GM12878 (cell line): ENCODE measurements around the gene NTSR1.

Source experiments
- ATF7 ChIP-seq: fragments of 450-650 bp; IDR thresholded peaks from 2 replicates; pipeline ENCODE4 v1.6.1; 2016; ENCODE audit warnings: low read depth, mild to moderate bottlenecking
- BMI1 ChIP-seq: fragments of 450-650 bp; IDR thresholded peaks from 2 replicates; pipeline ENCODE4 v1.6.1; 2016; ENCODE audit warnings: mild to moderate bottlenecking, moderate library complexity, borderline replicate concordance
- CTCF ChIP-seq, 3 experiments: IDR thresholded peaks in 2 of 3; conservative IDR thresholded peaks in 1 of 3; 2 replicates each; pipeline ENCODE4 v1.5.1; 2011; ENCODE audit warnings: low read depth in 3 of 3, low read length in 3 of 3, mild to moderate bottlenecking in 3 of 3, control low read depth in 2 of 3, moderate library complexity in 2 of 3, inconsistent platforms in 1 of 3, mixed read lengths in 1 of 3; ENCODE audit not compliant: control insufficient read depth in 2 of 3, insufficient read depth in 1 of 3; ENCODE audit errors: extremely low read depth in 1 of 3
- EZH2 ChIP-seq: IDR thresholded peaks from 2 replicates; pipeline ENCODE4 v1.6.1; 2012; ENCODE audit warnings: low read depth, mild to moderate bottlenecking, control low read depth, inconsistent platforms, low read length, borderline replicate concordance; ENCODE audit not compliant: control insufficient read depth
- JUNB ChIP-seq: IDR thresholded peaks from 2 replicates; pipeline ENCODE4 v1.6.1; 2016; ENCODE audit warnings: antibody characterized with exemption, mild to moderate bottlenecking
- PML ChIP-seq: IDR thresholded peaks from 2 replicates; pipeline ENCODE4 v1.6.1; 2012; ENCODE audit warnings: low read length, inconsistent platforms
- POLR2AphosphoS2 ChIP-seq: IDR thresholded peaks from 2 replicates; pipeline ENCODE4 v1.6.1; 2011; ENCODE audit warnings: low read depth, mild to moderate bottlenecking, low read length, improper control_type of control experiment, moderate library complexity
- RFX5 ChIP-seq: IDR thresholded peaks from 2 replicates; pipeline ENCODE4 v1.6.1; 2011; ENCODE audit warnings: low read depth, low read length, improper control_type of control experiment
- SKIL ChIP-seq: fragments of 450-650 bp; IDR thresholded peaks from 2 replicates; pipeline ENCODE4 v1.6.1; 2017; ENCODE audit warnings: mild to moderate bottlenecking, low read depth, inconsistent platforms; ENCODE audit not compliant: poor library complexity, severe bottlenecking
- SP1 ChIP-seq: IDR thresholded peaks from one replicate; pipeline ENCODE4 v1.6.1; 2011; ENCODE audit warnings: low read depth, low read length
- TCF12 ChIP-seq: IDR thresholded peaks from 2 replicates; pipeline ENCODE4 v1.6.1; 2011; ENCODE audit warnings: low read depth, mild to moderate bottlenecking, low read length
- TCF7 ChIP-seq: IDR thresholded peaks from 2 replicates; pipeline ENCODE4 v1.6.1; 2014; ENCODE audit warnings: antibody characterized with exemption, borderline replicate concordance
- USF2 ChIP-seq: IDR thresholded peaks from 2 replicates; pipeline ENCODE4 v1.6.1; 2011; ENCODE audit warnings: low read depth, low read length, improper control_type of control experiment, borderline replicate concordance
- TF ChIP-seq, protein P1 (sequence below): IDR thresholded peaks from 2 replicates; pipeline ENCODE4 v1.6.1; 2012; ENCODE audit warnings: low read length, inconsistent platforms

- TF ChIP-seq TCF12: no peak
- no peak for TF ChIP-seq RFX5
- TF ChIP-seq JUNB: no peak
- TF ChIP-seq CTCF (IDR thresholded peaks at IDR 0.05 in 2 of 3, conservative IDR thresholded peaks at IDR 0.05 in 1 of 3; ENCODE audit: control insufficient read depth in 2 of 3, extremely low read depth in 1 of 3, insufficient read depth in 1 of 3, low read depth in 3 of 3, low read length in 3 of 3): no peak
- no peak for TF ChIP-seq EZH2
- no peak for TF ChIP-seq SKIL
- no peak for TF ChIP-seq BMI1
- TF ChIP-seq ATF7: no peak
- TF ChIP-seq SP1: no peak
- TF ChIP-seq TCF7: no peak
- TF ChIP-seq POLR2AphosphoS2: no peak
- TF ChIP-seq, protein P1, sequence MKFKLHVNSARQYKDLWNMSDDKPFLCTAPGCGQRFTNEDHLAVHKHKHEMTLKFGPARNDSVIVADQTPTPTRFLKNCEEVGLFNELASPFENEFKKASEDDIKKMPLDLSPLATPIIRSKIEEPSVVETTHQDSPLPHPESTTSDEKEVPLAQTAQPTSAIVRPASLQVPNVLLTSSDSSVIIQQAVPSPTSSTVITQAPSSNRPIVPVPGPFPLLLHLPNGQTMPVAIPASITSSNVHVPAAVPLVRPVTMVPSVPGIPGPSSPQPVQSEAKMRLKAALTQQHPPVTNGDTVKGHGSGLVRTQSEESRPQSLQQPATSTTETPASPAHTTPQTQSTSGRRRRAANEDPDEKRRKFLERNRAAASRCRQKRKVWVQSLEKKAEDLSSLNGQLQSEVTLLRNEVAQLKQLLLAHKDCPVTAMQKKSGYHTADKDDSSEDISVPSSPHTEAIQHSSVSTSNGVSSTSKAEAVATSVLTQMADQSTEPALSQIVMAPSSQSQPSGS: no peak
- TF ChIP-seq USF2: no peak
- no peak for TF ChIP-seq PML
Observed at GRCh38 chr20:62671765-62672164, 36.9 kb upstream of the NTSR1 start.
